Measurements from ENCODE around the gene WNT6.

The WNT6 gene

GRCh38 chr2:218821605-218822211 lies 37.9 kb upstream of the WNT6 start:
- no peaks in the 10 kb centered on the region for H3K27me3 ChIP-seq (ENCODE audit: control insufficient read depth, insufficient read depth, low read length)
- H3K4me3 ChIP-seq (ENCODE audit: low read length), result no peak overlapping the region
- no peaks in the 10 kb centered on the region for H3K4me1 ChIP-seq (ENCODE audit: control insufficient read depth, insufficient read depth, low read length)
- no peaks in the 10 kb centered on the region for H3K36me3 ChIP-seq (ENCODE audit: control insufficient read depth, insufficient read depth, low read length)
- H3K9ac ChIP-seq (ENCODE audit: low read length), result no peak overlapping the region
- no peaks in the 10 kb centered on the region for H3K9me3 ChIP-seq (ENCODE audit: control insufficient read depth, low read length)

GRCh38 chr2:218822622-218823021 lies 37.0 kb upstream of the WNT6 start:
- H3K9me3 ChIP-seq (ENCODE audit: control insufficient read depth, low read length), result no peaks in the 10 kb centered on the region
- H3K27me3 ChIP-seq (ENCODE audit: control insufficient read depth, insufficient read depth, low read length), result no peaks in the 10 kb centered on the region
- no peaks in the 10 kb centered on the region for H3K4me1 ChIP-seq (ENCODE audit: control insufficient read depth, insufficient read depth, low read length)
- no peaks in the 10 kb centered on the region for H3K36me3 ChIP-seq (ENCODE audit: control insufficient read depth, insufficient read depth, low read length)
- H3K9ac ChIP-seq (ENCODE audit: low read length), result no peak overlapping the region
- no peak overlapping the region for H3K4me3 ChIP-seq (ENCODE audit: low read length)

DNA sequence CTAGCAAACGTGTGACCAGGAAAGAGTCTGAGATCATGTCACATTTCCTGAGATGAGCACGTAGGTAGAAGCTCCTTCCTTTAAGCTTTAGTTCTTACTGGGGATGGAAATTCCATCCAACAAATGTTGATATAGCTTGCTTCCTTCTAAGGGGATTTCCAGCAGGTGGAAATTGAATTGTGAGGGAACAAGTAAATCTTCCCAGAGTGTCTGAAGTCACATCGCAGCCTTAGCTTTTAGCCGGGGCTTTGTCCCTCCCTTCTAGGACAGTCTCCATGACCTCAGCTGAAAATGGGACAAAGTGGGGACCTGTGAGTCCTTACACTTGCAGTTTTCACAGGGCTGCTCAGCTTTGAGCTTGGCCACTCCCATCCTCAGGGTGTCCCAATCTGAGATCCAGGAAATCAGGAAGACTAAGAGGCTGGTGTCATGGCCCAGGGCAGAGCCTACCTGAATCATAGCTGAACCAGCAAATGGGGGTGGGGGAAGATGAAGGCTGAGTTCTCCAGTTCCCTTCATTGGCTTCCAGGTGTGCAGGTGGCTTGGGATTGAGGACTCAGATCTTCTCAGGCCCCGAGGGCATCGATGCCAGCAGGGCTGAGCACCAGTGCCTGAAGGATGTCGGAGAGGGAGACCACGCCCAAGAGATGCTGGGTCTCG lies 36.3 kb upstream of the WNT6 start:
- H3K9me3 ChIP-seq (ENCODE audit: control insufficient read depth, low read length), result no peaks in the 10 kb centered on the region
- no peaks in the 10 kb centered on the region for H3K4me1 ChIP-seq (ENCODE audit: control insufficient read depth, insufficient read depth, low read length)
- no peaks in the 10 kb centered on the region for H3K27me3 ChIP-seq (ENCODE audit: control insufficient read depth, insufficient read depth, low read length)
- no peak overlapping the region for H3K4me3 ChIP-seq (ENCODE audit: low read length)
- H3K36me3 ChIP-seq (ENCODE audit: control insufficient read depth, insufficient read depth, low read length), result no peaks in the 10 kb centered on the region
- no peak overlapping the region for H3K9ac ChIP-seq (ENCODE audit: low read length)

- Histone ChIP-seq H3K9me3 (ENCODE audit: control insufficient read depth, low read length) (no peaks in the 10 kb centered on the region), H3K27me3 (ENCODE audit: control insufficient read depth, insufficient read depth, low read length) (no peaks in the 10 kb centered on the region), H3K36me3 (ENCODE audit: control insufficient read depth, insufficient read depth, low read length) (no peaks in the 10 kb centered on the region), H3K9ac (ENCODE audit: low read length) (no peak overlapping the region), H3K4me3 (ENCODE audit: low read length) (no peak overlapping the region), H3K4me1 (ENCODE audit: control insufficient read depth, insufficient read depth, low read length) (no peaks in the 10 kb centered on the region)
Observed at GRCh38 chr2:218824004-218824403, 35.6 kb upstream of the WNT6 start.

- no peaks in the 10 kb centered on the region for H3K36me3 ChIP-seq (ENCODE audit: control insufficient read depth, insufficient read depth, low read length)
- H3K9me3 ChIP-seq (ENCODE audit: control insufficient read depth, low read length), result no peaks in the 10 kb centered on the region
- H3K4me1 ChIP-seq (ENCODE audit: control insufficient read depth, insufficient read depth, low read length), result no peaks in the 10 kb centered on the region
Observed at GRCh38 chr2:218826791-218827190, 32.8 kb upstream of the WNT6 start.

GRCh38 chr2:218827701-218828476 lies 31.7 kb upstream of the WNT6 start:
- Histone ChIP-seq H3K4me1 (ENCODE audit: control insufficient read depth, insufficient read depth, low read length) (no peaks in the 10 kb centered on the region), H3K36me3 (ENCODE audit: control insufficient read depth, insufficient read depth, low read length) (no peaks in the 10 kb centered on the region), H3K9ac (ENCODE audit: low read length) (no peak overlapping the region), H3K9me3 (ENCODE audit: control insufficient read depth, low read length) (no peaks in the 10 kb centered on the region), H3K27me3 (ENCODE audit: control insufficient read depth, insufficient read depth, low read length) (no peaks in the 10 kb centered on the region), H3K4me3 (ENCODE audit: low read length) (no peak overlapping the region)

More at GRCh38 chr2:218826791-218827190, 32.8 kb upstream of the WNT6 start:
- Histone ChIP-seq H3K9ac (ENCODE audit: low read length) (no peak overlapping the region), H3K4me3 (ENCODE audit: low read length) (no peak overlapping the region), H3K27me3 (ENCODE audit: control insufficient read depth, insufficient read depth, low read length) (no peaks in the 10 kb centered on the region)

DNA sequence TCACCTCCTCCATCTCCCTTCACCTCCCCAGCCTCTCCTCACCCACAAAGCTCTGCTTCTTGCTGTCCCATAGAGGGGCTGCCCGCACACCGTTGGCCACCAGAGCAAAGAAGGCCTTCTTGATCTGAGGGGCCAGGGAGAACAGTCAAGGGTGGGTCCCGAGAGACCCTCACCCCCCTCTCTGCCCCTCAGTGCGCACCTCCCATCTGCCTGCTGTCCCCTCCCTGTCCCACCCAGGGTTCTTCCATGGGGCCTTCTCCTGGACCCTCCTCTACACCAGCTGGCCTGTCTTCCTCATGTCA lies 31.2 kb upstream of the WNT6 start:
- no peaks in the 10 kb centered on the region for H3K9me3 ChIP-seq (ENCODE audit: control insufficient read depth, low read length)
- peaks cover 5% of the 10 kb centered on the region for H3K27me3 ChIP-seq (ENCODE audit: control insufficient read depth, insufficient read depth, low read length)
- H3K4me3 ChIP-seq (ENCODE audit: low read length), result no peak overlapping the region
- no peaks in the 10 kb centered on the region for H3K36me3 ChIP-seq (ENCODE audit: control insufficient read depth, insufficient read depth, low read length)
- H3K4me1 ChIP-seq (ENCODE audit: control insufficient read depth, insufficient read depth, low read length), result no peaks in the 10 kb centered on the region
- H3K9ac ChIP-seq (ENCODE audit: low read length), result no peak overlapping the region

GRCh38 chr2:218829868-218830451 lies 29.6 kb upstream of the WNT6 start:
- Histone ChIP-seq H3K4me1 (ENCODE audit: control insufficient read depth, insufficient read depth, low read length) (no peaks in the 10 kb centered on the region), H3K4me3 (ENCODE audit: low read length) (no peak overlapping the region), H3K9ac (ENCODE audit: low read length) (no peak overlapping the region), H3K36me3 (ENCODE audit: control insufficient read depth, insufficient read depth, low read length) (no peaks in the 10 kb centered on the region), H3K27me3 (ENCODE audit: control insufficient read depth, insufficient read depth, low read length) (peaks cover 13% of the 10 kb centered on the region), H3K9me3 (ENCODE audit: control insufficient read depth, low read length) (no peaks in the 10 kb centered on the region)

GRCh38 chr2:218830526-218831306 lies 28.9 kb upstream of the WNT6 start:
- Histone ChIP-seq H3K4me3 (ENCODE audit: low read length) (no peak overlapping the region), H3K9ac (ENCODE audit: low read length) (no peak overlapping the region), H3K36me3 (ENCODE audit: control insufficient read depth, insufficient read depth, low read length) (no peaks in the 10 kb centered on the region), H3K27me3 (ENCODE audit: control insufficient read depth, insufficient read depth, low read length) (peaks cover 21% of the 10 kb centered on the region), H3K9me3 (ENCODE audit: control insufficient read depth, low read length) (no peaks in the 10 kb centered on the region), H3K4me1 (ENCODE audit: control insufficient read depth, insufficient read depth, low read length) (no peaks in the 10 kb centered on the region)

- Histone ChIP-seq H3K4me1 (ENCODE audit: control insufficient read depth, insufficient read depth, low read length) (no peaks in the 10 kb centered on the region), H3K36me3 (ENCODE audit: control insufficient read depth, insufficient read depth, low read length) (no peaks in the 10 kb centered on the region), H3K9ac (ENCODE audit: low read length) (no peak within 1 kb of the TSS), H3K27me3 (ENCODE audit: control insufficient read depth, insufficient read depth, low read length) (peaks cover 21% of the 10 kb centered on the region), H3K9me3 (ENCODE audit: control insufficient read depth, low read length) (no peaks in the 10 kb centered on the region), H3K4me3 (ENCODE audit: low read length) (no peak within 1 kb of the TSS)
Observed at GRCh38 chr2:218831378-218831990, 28.1 kb upstream of the WNT6 start, which contains the start of gene PRKAG3. Gene PRKAG3, minus strand, starts transcription at chr2:218831803.

GRCh38 chr2:218832081-218832480 lies 27.5 kb upstream of the WNT6 start:
- no peak overlapping the region for H3K4me3 ChIP-seq (ENCODE audit: low read length)
- no peak overlapping the region for H3K9ac ChIP-seq (ENCODE audit: low read length)
- H3K27me3 ChIP-seq (ENCODE audit: control insufficient read depth, insufficient read depth, low read length), result peaks cover 21% of the 10 kb centered on the region
- no peaks in the 10 kb centered on the region for H3K4me1 ChIP-seq (ENCODE audit: control insufficient read depth, insufficient read depth, low read length)
- H3K9me3 ChIP-seq (ENCODE audit: control insufficient read depth, low read length), result no peaks in the 10 kb centered on the region
- H3K36me3 ChIP-seq (ENCODE audit: control insufficient read depth, insufficient read depth, low read length), result no peaks in the 10 kb centered on the region
